SU-DHL-6 (cell line): Measurements from ENCODE around the gene FOXD4L6.
"Not testable (repeated sequence)": the region's sequence is repeated elsewhere in the genome, so short reads cannot be mapped to it uniquely, and the experiment has no call there.

ENCODE experiments used
- CTCF ChIP-seq: fragments of 200-600 bp; sonication (generic); IDR thresholded peaks from one replicate; pipeline ENCODE4 v1.5.1; 2017; ENCODE audit warnings: antibody characterized with exemption, mild to moderate bottlenecking, low read length, moderate library complexity; ENCODE audit not compliant: insufficient read depth, poor library complexity, severe bottlenecking
- EZH2phosphoT487 ChIP-seq: fragments of 200-600 bp; sonication (generic), shearing (Covaris generic); conservative IDR thresholded peaks from 2 replicates; pipeline ENCODE4 v1.6.1; 2018; ENCODE audit warnings: mild to moderate bottlenecking, antibody characterized with exemption, low read length, moderate library complexity, mixed read lengths

- TF ChIP-seq EZH2phosphoT487, CTCF: not testable (repeated sequence)
Observed at GRCh38 chr9:41104542-41104941, 23.9 kb downstream of the FOXD4L6 start.
